GM19099 (cell line): ENCODE measurements around the gene KCTD5.

Experiments used
- POLR2A ChIP-seq: IDR thresholded peaks from 3 replicates; pipeline ENCODE4 v1.6.1; 2011; ENCODE audit warnings: low read depth; ENCODE audit not compliant: insufficient read length; ENCODE audit errors: extremely low read depth

KCTD5 gene

DNA sequence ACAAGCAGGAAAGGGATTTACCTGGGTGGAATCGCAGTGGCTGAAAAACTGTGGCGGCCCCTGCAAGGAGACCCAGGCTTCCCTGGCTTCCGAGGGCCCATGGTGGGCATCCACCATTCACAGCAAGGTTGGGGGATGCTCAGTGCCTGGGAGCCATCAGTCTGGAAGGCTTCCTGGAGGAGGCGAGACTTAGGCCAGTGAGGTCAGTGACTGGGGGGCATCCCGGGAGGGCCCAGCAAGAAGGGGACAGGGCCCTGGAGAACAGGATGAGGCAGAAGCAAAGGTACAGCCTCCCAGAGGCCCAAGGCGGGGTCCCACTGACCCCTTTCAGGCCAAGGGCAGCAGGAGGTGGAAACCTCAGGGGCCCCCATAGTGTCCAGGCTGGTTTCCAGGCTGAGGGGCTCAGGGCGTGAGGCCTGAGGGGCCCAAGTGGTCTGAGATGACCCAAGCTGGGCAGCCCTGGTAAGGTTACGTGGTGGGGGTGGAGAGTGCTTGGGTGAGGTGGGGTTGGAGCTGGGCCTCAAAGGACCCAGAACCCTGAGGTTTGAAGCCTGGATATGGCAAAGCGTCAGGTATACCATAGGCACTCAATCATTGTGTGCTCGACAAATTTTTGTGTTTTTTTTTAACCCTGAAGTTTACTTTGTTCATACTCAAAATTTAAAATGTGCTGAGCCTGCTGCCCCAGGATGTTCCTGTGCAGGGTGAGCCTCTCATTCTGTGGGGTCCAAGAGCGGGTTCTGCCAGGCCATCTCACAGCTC lies 54.3 kb downstream of the KCTD5 start:
- no peak for TF ChIP-seq POLR2A

DNA sequence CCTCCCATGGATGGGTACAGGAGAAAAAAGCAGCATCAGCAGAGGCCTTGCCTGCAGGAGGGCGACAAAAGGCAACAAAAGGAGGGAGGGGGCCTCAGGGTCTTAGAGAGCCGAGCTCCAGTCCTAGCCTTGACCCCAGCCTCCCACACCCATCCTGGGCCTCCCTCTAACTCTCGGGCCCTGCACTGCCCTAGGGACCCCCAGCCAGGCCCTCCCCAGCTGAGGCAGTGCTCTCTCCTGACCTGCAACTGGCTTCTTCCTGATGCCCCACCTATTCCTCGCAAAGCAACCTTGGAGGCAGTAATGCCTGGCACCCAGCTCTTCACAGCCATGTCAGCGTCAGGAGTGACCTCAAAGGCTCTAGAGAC lies 54.9 kb downstream of the KCTD5 start:
- TF ChIP-seq POLR2A: no peak

DNA sequence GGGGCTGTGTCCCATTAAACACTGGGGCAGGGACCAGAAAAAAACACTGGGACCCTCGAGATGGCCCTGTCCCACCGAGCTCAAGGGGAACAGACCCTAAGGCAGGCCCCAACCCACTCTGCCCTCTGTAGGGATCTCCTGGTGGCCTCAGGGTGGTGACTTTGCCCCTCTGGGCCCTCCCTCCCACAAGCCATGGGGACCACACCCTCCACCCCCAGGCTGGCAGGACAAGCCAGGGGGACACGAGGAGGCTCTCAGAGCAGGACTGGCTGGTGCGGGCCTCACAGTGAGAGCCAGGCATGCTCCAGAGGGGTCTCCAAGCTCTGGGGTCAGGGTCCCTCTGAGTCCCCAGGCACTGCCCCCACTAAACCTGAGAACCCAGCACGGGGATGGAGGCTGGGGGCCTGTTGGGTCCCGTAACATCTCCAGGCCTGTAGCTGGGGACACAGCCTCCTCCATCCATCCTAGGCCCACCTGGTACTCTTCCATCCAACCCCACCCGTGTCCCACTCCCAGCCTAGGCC lies 55.6 kb downstream of the KCTD5 start:
- no peak for TF ChIP-seq POLR2A

DNA sequence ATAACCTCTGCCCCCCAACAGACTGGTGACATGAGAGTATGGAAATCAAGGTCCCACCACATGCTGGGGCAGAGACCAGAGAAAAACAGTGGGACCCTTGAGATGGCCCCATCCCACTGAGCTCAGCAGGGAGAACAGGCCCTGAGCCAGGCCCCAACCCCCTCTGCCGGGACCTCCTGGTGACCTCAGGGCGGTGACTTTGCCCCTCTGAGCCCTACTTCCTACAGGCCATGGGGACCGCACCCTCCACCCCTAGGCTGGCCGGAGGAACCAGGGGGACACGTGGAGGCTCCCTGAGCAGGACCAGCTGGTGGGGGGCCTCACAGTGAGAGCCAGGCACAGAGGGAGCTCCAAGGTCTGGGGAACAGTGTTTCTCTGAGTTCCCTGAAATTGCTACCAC lies 56.3 kb downstream of the KCTD5 start:
- TF ChIP-seq POLR2A: no peak

DNA sequence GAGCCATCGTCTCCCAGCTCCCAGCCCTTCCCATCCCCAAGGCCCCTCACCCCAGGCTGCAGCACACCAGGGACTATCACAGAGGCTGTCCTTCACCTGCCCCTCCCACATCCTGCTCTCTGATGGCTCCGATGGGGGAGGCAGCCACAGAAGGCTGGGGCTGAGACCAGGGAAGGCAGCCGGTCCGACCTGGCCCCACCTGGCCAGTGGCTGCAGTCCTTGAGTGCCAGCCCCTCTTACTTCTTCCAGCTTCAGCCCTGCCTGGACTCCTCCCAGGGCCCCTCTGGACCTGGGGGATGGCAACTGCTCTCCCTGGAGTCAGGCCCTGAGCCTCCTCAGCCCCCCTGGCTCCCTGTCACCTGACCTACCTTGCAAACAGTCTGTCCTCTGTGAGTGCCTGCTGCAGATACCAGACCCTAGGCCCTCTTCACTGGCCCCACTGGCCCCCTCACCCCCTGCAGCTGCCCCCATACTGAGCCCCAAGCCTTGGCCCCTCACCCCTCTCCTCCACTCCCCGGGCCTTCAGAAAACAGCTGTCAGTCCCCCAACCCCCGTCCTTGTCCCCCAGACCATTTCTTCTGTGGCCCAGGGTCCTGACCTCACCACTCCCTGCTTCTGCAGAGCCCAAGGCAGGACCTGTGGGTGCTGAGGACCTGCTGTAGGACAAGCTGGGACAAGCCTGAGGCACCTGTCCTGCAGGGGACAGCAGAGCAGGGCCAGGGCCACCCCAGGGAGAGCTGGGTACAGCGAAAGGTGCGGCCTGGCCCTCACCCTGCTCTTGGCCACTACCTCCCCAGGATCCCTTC lies 57.5 kb downstream of the KCTD5 start:
- no peak for TF ChIP-seq POLR2A

DNA sequence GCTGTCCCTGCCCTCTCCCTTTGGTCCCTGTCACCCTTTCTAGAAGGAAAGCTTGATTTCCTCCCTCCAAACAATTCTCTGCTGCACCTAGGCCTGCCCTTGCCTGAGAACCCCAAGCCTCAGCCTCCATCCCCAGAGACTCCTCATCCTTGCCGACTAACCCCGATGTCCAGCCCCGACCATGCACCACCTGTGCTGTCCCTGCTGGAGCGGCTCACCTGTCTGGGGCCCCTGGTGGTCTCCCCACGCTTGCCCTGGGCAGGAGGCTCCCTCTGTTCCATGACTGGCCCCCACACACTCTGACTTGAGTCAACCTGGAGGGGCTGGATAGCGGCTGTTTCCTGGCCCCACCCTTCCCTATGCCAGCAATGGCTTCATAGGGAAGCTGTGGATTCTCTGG lies 58.2 kb downstream of the KCTD5 start:
- TF ChIP-seq POLR2A: no peak

DNA sequence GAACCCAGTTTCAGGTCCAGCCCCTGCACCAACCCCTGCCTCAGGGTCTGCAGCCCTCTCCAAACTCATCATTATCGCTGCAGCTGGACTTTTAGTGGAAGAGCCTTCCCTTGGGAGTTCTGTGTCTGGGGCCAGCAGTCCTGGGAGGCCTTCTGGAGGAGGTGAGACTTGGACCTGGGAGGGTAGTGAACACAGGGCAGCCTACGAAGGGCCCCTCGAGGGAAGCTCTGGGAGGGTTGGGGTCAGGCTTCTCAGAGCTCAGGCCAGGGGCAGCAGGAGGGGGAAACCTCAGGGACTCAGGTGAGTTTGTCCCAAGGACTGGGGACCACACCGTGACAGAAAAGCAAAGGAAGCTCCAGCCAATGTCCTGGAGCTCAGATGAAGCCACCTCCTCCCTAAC lies 58.8 kb downstream of the KCTD5 start:
- TF ChIP-seq POLR2A: no peak

DNA sequence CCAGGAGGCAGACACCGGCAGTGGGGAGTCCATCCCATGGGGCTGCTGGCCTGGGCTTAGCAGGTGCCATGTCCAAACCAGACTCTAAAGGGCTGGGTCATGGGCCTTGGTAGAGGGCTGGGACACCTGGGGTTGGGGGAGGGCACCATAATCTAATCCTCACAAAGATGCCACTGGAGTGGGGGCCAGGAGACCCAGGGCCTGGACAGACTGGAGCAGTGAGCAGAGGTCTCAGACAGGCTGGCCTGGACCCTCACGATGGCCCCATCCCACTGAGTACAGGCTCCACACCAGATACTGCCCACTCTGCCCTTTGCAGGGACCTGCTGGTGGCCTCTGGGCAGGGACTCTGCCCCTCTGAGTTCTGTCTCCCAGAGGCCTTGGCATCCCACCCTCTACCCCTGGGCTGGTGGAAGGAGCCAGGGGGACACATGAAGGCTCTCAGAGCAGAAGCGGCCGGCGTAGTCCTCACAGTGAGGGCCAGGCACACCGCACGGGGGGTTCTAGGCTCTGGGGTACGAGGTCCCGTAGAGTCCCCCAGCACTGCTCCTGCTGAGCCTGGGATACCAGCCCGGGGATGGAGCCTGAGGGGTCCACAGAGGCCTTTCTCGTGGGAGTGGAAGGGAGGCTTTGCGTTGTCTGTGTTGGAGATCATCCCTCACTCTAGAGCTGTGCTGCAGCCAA lies 60.1 kb downstream of the KCTD5 start:
- no peak for TF ChIP-seq POLR2A

DNA sequence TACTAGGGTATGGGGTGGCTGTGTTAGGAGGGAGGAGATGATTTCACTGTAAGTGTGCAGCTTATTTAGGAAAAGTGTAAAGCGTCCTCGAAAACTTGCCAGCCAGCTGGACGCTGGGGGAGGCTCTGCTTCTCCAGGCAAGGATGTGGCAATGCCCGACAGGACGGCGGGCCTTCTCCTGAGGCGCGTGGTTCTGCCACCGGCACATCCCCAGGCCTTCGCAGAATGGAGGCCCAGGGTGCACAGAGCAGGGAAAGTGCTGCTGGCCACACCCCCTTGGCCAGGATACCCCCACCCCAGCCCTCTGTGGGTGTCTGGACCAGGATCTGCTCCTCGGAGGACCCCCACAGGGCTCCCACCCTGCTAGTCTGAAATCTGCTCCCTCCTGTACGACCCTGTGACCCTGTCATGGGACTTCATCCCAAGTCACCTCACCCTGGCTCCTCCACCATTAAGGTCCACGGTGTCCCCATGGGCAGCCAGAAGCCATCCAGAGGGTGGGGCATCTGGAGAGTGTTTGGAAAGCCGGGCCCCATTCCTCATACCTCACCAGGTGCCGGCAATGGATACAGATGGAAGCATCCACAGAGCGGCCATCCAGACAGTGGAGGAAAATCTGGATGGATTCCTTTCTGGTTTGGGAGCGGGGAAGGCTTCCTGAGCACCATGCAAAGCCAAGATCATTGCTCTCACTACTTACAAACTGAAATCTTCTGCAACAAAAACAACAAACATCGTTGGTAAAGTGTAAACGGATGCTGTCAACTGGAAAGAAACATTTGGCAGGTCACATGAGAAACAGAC lies 60.9 kb downstream of the KCTD5 start:
- TF ChIP-seq POLR2A: no peak

DNA sequence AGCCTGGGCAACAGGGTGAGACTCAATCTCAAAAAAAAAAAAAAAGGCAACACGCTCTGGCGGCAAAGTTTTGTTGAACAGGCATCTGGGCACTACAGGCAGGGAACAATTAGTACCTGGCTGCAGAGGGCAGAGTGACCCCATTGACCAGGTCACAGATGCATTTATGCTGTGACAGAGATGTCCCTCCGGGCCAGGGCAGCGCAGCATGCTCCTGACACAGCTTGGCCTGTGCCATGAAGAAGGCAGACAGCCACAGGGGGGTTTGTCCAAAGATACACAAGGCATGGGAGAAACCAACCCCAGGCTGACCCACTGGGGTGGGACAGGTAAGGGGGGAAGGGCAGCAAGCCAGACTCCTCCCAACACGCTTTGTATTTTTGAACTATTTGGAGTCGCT lies 62.4 kb downstream of the KCTD5 start:
- no peak for TF ChIP-seq POLR2A

DNA sequence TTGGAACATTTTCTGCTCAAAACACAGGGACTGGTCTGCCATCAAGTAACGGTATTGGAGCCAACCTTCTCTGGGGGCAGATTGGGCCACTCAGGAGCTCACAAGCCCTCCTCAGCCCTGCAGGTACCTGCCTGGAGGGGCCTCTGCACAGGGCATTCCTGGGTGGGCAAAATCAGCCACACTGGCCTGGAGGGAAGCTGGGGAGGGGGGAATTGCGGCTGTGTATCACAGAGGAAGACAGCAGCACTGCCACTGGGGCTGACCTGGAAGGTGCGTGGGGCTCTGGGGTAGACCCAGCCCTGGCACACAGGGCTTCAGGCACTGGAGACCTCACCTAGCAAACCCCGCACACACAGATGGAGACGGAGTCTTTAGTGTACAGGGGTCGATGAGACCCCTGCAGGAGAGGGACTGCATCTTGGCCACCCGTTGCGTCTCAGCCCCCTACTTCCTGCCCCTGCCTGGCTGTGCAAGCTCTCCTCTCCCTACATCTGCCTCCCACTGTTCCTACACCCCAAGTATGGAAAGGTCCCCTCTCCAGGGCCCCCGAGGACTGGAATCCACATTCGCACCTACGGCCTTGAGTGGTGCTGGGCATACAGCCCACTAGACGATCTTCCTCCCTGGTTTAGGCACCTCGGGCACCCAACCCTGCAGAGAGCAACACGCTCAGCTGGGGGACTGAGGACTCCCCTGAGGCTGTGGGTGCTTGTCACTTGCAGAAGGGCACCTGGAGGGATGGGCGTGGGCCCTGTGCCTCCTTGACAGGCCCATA lies 63.0 kb downstream of the KCTD5 start:
- TF ChIP-seq POLR2A: no peak

DNA sequence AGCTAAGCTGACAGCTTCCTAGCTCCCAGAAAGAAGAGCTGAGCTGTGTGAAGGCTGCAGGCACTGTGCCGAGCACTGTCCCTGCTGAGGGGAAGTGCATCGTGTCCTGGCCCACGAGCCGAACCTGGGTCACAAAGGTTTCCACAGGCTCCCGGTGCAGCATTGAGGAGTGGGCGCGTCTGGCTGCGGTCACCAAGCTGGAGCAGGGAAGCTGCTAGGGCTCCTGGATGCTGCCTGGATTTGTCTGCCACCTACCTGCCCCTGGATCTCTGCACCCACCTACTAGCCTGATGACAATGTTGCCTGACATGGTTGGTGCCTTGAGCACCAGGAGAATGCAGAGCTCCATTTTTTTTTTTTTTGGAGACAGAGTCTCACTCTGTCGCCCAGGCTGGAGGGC lies 63.6 kb downstream of the KCTD5 start:
- TF ChIP-seq POLR2A: no peak

DNA sequence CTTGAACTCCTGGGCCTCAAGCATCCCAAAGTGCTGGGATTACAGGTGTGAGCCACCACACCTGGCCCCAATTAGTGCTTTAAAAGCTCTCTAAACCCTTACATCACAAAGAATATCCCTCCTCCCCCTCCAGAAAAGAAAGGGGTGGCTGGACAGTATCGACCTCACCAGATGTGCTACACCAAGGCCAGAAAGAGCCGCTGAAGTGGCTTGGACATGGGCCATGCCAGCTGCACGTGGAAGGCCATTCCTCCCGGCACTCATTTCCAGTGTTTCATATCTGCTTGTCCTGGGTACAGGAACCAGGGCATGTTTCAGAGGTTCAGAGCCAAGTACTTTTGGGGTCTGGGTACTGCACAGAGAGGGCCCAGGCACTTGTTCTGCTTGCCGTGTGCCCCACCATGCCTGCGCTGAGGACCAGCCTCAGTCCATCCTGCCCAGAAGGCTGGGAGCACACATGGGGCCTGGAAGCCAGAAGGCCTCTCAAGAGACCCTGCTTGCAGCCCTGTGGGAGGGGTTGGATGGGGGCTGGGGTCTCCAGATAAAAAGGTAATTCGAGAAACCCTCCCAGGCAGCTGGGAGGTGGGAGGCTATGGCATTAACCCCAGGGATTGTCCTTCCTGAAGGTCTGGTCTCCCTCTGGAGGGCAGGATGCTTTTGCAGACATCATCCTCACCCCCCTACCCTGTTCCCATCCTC lies 66.6 kb downstream of the KCTD5 start:
- no peak for TF ChIP-seq POLR2A
